GM19467 (cell line): Measurements from ENCODE around the gene FOXP1.

Experiments
- ATAC-seq: cut with Tn5 transposase; IDR thresholded peaks from one replicate; pipeline ENCODE4 v1.9.1; 2021; ENCODE audit warnings: mild to moderate bottlenecking, moderate library complexity; ENCODE audit not compliant: unreplicated experiment

The FOXP1 gene

GRCh38 chr3:71228156-71228866 lies 355.2 kb downstream of the FOXP1 start:
- no peak for ATAC-seq

DNA sequence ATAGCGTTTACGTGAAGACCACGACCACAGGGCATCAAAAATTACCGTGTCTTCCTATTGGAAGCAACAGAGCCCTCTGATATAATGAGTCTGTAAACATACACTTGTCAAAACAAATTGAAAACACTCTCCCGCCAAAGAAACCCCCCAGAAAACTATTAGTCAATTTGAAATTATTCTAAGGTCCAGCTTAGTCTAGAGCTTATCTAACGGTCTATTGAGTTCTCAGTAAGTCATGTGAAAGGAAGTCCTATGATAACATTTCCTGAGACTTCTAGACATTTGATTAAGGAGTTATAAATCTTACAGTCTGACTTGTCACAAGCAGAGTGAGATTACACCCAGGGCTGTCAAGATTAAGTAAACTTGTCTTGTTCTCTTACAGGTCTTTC lies 356.3 kb downstream of the FOXP1 start:
- ATAC-seq = peak; percentile 8

DNA sequence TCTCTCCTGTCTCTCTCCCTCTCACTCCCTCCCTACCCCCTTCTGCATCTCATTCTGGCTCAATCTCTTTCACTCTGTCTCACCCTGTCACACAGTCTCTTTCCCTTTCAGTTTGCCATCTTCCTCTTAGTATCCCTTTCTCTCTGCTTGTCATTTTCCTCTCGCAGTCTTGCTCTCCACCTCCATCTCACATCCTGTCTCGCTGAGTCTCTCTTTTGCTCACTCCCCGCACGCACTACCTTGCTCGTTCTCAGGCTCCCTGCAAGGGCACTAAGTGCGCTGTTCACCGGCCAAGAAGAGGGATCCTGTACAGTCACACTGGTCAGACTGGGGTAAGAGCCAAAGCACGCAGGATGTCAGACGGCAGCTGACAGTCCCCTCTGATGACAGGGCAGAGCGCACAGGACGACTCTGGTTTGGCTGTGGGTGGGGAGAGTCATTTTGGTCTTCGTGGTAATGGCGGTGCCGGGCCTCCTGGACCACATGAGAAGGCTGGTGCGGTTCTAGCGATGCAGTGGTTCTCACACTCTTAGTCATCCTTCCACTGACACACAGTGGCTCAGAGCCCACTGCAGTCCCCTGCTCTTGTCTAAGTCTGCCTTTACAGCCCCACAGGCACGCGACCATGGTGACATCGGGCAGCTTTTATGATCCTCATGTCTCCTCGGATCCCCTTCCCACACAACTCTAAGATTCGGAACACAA lies 356.8 kb downstream of the FOXP1 start:
- peak; percentile 89 for ATAC-seq

DNA sequence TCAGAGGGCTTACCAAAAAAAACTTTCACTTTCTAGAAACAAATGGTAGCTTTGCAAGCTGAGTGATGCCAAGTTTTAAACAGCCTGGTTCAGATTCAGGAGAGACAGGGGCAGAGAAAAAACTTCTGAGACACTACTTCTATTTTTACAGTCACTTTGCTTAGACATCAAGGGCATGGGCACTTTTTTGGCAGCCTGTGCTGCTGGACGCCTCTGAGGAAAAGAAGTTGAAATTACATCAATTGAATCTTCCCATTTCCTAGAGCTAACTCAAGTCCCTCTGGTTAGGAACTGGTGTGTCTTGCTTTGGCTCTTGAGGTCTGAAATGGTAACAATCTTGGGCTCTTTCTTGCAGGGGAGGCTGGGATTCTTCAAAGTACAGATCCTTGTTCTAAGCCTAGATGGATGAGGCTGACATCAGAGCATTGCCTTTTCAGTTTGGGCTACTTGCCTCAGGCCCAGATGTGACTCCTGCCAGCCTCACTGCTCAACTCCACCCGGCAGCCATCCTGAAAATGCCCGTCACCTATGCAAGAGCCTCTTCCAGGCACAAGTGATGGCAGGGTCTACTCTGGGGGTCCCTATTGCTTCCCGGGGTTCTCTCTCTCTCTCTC lies 357.5 kb downstream of the FOXP1 start:
- ATAC-seq = peak; percentile 14

DNA sequence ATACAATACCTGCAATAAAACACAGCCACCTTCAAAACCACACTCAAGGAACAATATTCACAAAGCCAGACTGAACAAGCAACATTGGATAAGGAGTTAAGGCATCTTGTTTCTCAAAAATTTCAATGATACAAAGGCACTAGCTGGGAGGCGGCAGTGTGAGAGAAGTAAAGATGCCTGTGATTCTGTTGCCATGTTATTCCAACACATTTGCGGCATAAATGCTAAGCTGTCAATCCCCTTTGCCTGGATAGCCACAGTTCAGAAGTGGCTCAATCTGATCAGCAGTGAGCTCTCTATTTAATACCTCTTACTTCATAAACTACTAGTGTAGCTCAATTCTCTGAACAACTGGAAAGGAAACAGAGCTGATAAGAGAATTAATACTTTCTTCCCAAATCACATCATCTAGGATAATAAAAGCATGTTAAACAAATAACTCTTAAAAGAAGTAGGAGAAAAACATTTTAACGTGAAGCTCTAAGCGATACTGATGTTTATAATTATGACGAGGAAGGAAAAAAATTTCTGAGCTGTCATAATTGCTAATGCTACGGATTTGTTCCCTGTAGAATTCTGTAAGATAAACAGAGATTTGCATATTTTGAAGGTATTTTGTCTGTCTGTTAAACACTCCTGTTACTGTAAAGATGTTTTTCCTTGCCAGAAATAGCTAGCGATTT lies 358.4 kb downstream of the FOXP1 start:
- no peak for ATAC-seq

GRCh38 chr3:71219744-71220638 lies 363.5 kb downstream of the FOXP1 start:
- ATAC-seq = peak; percentile 93

- no peak for ATAC-seq
Observed at GRCh38 chr3:71218508-71218907, 365.0 kb downstream of the FOXP1 start.

GRCh38 chr3:71217640-71218222 lies 365.8 kb downstream of the FOXP1 start:
- ATAC-seq = no peak

- ATAC-seq = no peak
Observed at GRCh38 chr3:71215351-71215750, 368.2 kb downstream of the FOXP1 start.

GRCh38 chr3:71214797-71215196 lies 368.7 kb downstream of the FOXP1 start:
- ATAC-seq = no peak

DNA sequence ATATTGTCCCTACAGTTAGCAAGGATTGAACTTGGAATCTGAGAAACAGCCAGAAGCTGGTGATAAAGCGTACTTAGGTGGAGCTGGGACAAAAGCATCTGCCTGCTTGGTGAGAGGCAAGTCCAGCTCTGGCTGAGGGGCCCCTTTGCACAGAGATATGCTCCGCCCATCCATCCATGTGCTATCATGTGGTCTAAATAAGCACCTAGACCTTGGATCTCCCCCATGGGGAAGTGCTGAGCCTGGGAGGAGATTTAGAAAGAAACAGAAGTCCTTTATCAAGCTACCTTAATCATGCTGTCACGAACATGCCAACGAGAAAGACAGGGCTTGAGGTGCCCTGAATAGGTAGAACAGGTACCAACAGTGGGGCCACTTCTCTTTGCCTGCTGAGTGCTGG lies 369.5 kb downstream of the FOXP1 start:
- no peak for ATAC-seq

GRCh38 chr3:71211083-71211482 lies 372.4 kb downstream of the FOXP1 start:
- no peak for ATAC-seq

DNA sequence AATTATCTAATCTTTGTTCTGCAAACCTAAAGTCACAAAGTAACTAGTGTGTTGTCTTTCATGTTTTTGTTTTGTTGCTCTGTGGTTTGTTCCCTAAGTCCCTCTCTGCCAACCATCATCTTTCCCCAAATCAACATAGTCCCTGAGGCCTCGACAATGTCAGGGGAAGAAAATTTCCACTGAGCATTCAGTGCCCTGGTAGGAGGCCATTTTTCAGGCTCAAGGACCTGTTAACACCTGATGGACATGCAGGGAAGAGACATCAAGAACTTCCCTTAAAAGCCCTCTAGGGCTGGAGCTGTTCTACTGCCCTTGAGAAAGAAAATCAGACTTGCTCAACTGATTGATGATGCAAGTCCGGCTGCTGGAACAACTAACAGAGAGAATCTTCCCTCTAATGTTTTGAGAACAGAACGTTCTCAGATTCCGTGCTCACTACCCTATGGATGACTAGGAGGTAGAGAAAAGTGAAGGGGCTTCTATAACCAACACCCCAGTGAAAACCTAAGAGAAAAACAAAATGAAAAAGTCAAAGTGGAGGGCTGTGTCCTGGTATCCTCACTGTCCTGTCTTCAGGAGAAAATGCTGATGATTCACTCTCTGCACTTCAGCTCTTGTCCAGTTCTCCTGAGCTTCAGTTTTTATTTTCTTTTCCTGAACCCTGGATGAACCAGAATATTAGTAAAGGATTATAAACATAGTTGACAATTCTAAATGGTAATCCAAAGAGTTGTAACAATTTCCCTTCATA lies 373.1 kb downstream of the FOXP1 start:
- ATAC-seq = no peak

DNA sequence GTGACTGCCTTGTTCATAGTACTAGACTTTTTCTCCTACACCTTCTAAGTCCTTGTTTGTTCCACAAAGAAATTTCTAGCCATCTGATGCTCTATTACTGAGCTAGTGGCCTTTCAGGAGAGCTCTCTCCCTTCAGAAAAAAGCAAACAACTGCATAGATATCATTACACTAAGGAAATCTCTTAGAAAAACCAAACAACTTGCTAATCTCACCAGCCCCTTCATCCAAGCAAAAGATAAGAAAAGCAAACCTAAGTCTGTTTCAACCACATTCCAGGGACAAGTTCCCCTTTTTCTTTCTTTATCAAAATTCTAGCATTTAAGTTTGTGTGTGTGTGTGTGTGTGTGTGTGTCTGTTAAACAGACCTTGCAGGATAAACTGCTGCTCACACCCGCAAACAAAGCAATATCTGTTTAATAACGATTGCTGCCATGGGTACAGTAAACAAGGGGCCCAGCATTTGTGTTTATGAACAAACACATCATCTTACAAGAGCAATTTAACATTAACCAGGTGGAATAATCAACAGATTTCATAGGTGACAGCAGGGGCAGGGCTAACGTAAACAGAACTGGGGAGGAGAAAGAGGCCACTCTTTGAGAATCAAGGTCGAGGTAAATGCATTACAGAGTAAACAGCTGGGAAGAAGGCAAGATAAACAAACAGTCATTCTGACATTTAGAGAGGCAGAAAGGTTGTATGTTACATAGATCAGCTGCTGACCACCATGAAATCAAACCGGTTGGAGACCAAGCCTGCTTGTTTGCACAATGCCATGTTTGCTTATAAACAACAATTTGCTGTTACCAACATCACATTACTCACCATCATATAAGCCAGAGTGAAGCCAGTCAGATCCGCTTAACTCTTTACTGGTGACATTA lies 375.1 kb downstream of the FOXP1 start:
- no peak for ATAC-seq

DNA sequence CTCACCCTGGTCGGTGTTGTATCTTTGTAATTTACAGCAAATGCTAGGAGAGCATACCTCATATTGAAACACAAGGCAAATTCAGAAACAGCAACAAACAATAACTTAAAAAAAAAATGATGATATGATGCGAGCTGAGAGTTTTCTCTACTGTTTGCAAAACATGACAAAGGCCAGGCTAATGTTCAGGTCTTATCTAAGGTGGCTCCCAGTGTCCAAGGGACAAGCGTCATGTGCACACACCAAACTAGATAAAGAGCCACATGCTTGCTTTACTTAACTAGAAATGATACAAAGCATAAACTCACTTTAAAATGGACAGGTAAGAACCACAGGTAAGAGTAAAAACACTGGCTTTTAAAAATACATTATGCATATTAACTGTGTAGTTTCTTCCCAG lies 375.9 kb downstream of the FOXP1 start:
- no peak for ATAC-seq

DNA sequence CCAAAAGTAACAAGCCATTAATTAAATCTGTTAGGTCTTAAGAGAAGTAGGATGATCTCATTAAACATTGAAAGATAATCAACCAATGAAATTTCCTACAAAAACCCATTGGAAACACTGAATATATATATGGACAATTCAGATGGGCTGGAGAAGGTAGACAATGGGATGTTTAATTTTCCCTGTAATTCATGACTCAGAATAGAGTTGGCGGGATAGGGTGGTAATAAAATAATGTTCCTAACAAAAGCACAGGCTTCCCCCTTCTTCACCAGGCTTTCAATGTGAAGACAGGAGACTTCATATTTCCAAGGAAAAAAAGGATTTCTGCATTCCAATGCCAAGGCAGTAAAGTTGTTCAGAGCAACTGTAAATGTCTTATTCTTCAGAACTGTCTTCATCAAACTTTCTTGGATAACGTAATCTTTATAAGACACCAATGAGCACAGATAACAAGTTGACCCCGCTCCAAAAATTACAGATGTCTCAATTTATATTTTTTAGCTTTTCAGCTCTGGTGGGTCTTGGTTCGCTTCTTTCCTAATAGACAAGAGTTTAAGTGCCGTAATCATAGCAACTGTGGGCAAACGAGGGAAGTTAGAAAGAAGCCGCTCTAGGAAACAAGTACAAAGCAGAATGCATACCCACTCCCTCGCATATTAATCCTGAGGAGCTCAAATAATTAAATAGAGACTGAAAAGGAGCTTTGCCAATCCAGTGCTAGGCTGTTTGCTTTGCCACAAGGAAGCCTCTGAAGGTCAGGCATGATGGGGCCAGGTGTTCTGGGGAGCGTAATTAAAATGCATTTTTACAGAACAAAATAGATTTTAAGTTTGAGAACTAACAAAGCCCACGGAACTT lies 377.0 kb downstream of the FOXP1 start:
- ATAC-seq = no peak

DNA sequence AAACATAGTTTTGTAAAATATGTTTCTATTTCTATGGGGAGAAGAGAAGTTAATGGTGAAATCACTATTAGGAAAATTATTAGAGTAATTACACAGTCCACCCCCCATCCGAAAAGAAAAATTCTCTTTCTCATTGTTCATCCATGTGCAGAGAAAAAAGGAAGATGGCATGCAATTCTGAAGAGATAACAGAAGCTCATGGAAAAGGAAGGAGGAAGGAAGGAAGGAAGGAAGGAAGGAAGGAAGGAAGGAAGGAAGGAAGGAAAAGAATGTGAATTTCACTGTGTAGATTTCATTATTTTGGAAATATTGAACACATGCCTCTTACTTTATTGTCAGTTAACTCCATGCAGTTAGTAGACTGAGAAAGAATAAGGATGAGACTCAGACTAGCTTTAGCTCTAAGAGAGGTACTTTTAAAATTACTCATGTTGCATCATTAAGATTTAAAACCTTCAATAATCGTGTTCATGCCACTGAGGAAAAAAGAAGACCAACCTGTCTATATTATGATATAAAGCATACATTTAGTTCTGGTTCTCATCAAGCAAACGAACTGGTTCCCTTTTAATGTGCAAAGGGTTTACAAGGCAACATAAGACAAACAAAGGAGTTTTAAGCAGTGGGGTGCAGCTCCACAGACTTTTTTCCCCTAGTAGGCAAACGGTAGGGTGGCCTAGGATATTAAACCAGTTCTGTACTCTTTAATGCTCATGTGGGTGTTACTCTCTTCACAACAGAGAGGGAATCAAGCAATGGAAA lies 379.6 kb downstream of the FOXP1 start:
- no peak for ATAC-seq
